HCT116 (cell line): ENCODE data around the gene ZNF341. TPM values are rescaled to one million over a fixed set of nuclear protein-coding genes. Genes with fewer than 3 reads are reported as not detected.

Experiments
- ATAC-seq: fragments of 200-7000 bp; cut with Tn5 transposase; 2 replicates; pipeline ENCODE4 v1.9.1; 2020; ENCODE audit warnings: mild to moderate bottlenecking, moderate library complexity
- BruUV-seq: library from RNA; stranded (reverse); fragments of 400-500 nt; replicated peaks from 2 replicates; lab custom pipeline; 2021; lab: Mats Ljungman, UMichigan
- CTCF ChIA-PET: fragments of 300-600 bp; sonication (Branson Sonifier 250); formaldehyde crosslinking; loops from one replicate; lab custom pipeline; 2021; ENCODE audit warnings: antibody characterized with exemption; lab: Charles Lee
- POLR2A ChIA-PET: fragments of 300-600, 350-600 bp; sonication (Branson Sonifier 250); formaldehyde crosslinking; loops from one replicate; lab custom pipeline; 2021; ENCODE audit warnings: antibody characterized with exemption; lab: Charles Lee
- RAD21 ChIA-PET, 2 experiments: fragments of 300-600 bp; sonication (Branson Sonifier 250); formaldehyde crosslinking; loops; one replicate each; lab custom pipeline; 2023; ENCODE audit warnings: low total read pairs in 2 of 2; ENCODE audit not compliant: uncharacterized antibody in 2 of 2, unreplicated experiment in 2 of 2, low non-redundant PET in 1 of 2; lab: Charles Lee
- DNase-seq: peaks from one replicate; pipeline ENCODE4 v3.0.0-alpha.2; 2010; ENCODE audit warnings: low read depth, low spot score
- H2AFZ ChIP-seq: fragments of 200-600 bp; shearing (Covaris generic), sonication (generic); 2 replicates; pipeline ENCODE4 v1.6.1; 2017; ENCODE audit warnings: low read depth, mixed run types, mixed read lengths, antibody characterized with exemption, low read length; ENCODE audit not compliant: poor library complexity, severe bottlenecking
- H3K27ac ChIP-seq: 2 replicates; pipeline ENCODE4 v1.5.1; 2012; ENCODE audit warnings: low read depth, low read length
- H3K27me3 ChIP-seq: fragments of 200-600 bp; sonication (generic); 2 replicates; pipeline ENCODE4 v1.6.1; 2016; ENCODE audit warnings: mixed run types, low read length, mixed read lengths; ENCODE audit not compliant: insufficient read depth
- H3K36me3 ChIP-seq, 2 experiments: fragments of 200-500 bp in 1 of 2; fragments of 200-600 bp in 1 of 2; sonication (Bioruptor generic) in 1 of 2; sonication (generic) in 1 of 2; 2 replicates each; pipeline versions ENCODE4 v1.5.1 to v1.6.1; 2014 to 2016; ENCODE audit warnings: low read length in 2 of 2, inconsistent platforms in 1 of 2, mixed read lengths in 1 of 2, mixed run types in 1 of 2; ENCODE audit not compliant: insufficient read depth in 2 of 2, control insufficient read depth in 1 of 2
- H3K4me1 ChIP-seq, 2 experiments: fragments of 200-600 bp in 1 of 2; sonication (generic) in 1 of 2; 2 replicates each; pipeline versions ENCODE4 v1.5.1 to v1.6.1; 2012 to 2017; ENCODE audit warnings: low read length in 2 of 2, inconsistent platforms in 1 of 2, mild to moderate bottlenecking in 1 of 2, mixed read lengths in 1 of 2, mixed run types in 1 of 2, moderate library complexity in 1 of 2; ENCODE audit not compliant: insufficient read depth in 2 of 2, control insufficient read depth in 1 of 2
- H3K4me2 ChIP-seq: fragments of 200-600 bp; sonication (generic); 2 replicates; pipeline ENCODE4 v1.6.1; 2017; ENCODE audit warnings: mixed run types, low read length, mixed read lengths
- H3K4me3 ChIP-seq, 2 experiments: fragments of 200-600 bp in 1 of 2; sonication (generic) in 1 of 2; replicated peaks in 1 of 2; 2 replicates each; pipeline ENCODE4 v1.5.1; 2011 to 2016; ENCODE audit warnings: low read length in 2 of 2, control low read depth in 1 of 2, low read depth in 1 of 2, mild to moderate bottlenecking in 1 of 2, mixed read lengths in 1 of 2, mixed run types in 1 of 2
- H3K79me2 ChIP-seq: fragments of 200-600 bp; sonication (generic); 2 replicates; pipeline ENCODE4 v1.6.1; 2017; ENCODE audit warnings: mild to moderate bottlenecking, mixed run types, low read length, moderate library complexity, mixed read lengths; ENCODE audit not compliant: insufficient read depth
- H3K9ac ChIP-seq: fragments of 200-600 bp; sonication (generic); 2 replicates; pipeline ENCODE4 v1.6.1; 2016; ENCODE audit warnings: low read length, mixed read lengths
- H3K9me2 ChIP-seq: fragments of 200-600 bp; sonication (generic), shearing (Covaris generic); 2 replicates; pipeline ENCODE4 v1.6.1; 2017; ENCODE audit warnings: mixed run types, mild to moderate bottlenecking, moderate library complexity; ENCODE audit not compliant: insufficient read depth
- H3K9me3 ChIP-seq, 2 experiments: fragments of 200-500 bp in 1 of 2; fragments of 200-600 bp in 1 of 2; sonication (Bioruptor generic) in 1 of 2; sonication (generic) in 1 of 2; 2 replicates each; pipeline ENCODE4 v1.6.1; 2014 to 2017; ENCODE audit warnings: low read length in 2 of 2, mixed read lengths in 2 of 2, inconsistent platforms in 1 of 2, low read depth in 1 of 2, mild to moderate bottlenecking in 1 of 2, mixed run types in 1 of 2, moderate library complexity in 1 of 2; ENCODE audit not compliant: control insufficient read depth in 1 of 2, insufficient read depth in 1 of 2
- H4K20me1 ChIP-seq: fragments of 200-600 bp; sonication (generic), shearing (Covaris generic); 2 replicates; pipeline ENCODE4 v1.6.1; 2017; ENCODE audit warnings: mixed run types, mild to moderate bottlenecking, moderate library complexity; ENCODE audit not compliant: insufficient read depth
- CBX3 ChIP-seq: IDR thresholded peaks from 2 replicates; pipeline ENCODE4 v1.6.1; 2012; ENCODE audit warnings: low read depth
- EGR1 ChIP-seq: IDR thresholded peaks from 2 replicates; pipeline ENCODE4 v1.6.1; 2012; ENCODE audit warnings: low read depth
- JUND ChIP-seq: IDR thresholded peaks from 2 replicates; pipeline ENCODE4 v1.6.1; 2012
- POLR2A ChIP-seq: IDR thresholded peaks from 2 replicates; pipeline ENCODE4 v1.7.0; 2011; ENCODE audit warnings: borderline replicate concordance; ENCODE audit not compliant: insufficient read depth, insufficient read length; ENCODE audit errors: extremely low read depth
- SP1 ChIP-seq: IDR thresholded peaks from 2 replicates; pipeline ENCODE4 v1.6.1; 2012; ENCODE audit warnings: low read depth
- SRF ChIP-seq: IDR thresholded peaks from 2 replicates; pipeline ENCODE4 v1.6.1; 2012; ENCODE audit warnings: low read depth
- YY1 ChIP-seq: IDR thresholded peaks from 2 replicates; pipeline ENCODE4 v1.6.1; 2011; ENCODE audit warnings: low read length, low read depth, moderate library complexity, mild to moderate bottlenecking; ENCODE audit not compliant: insufficient replicate concordance; ENCODE audit errors: extremely low read depth
- ZBTB33 ChIP-seq: IDR thresholded peaks from 2 replicates; pipeline ENCODE4 v1.6.1; 2011; ENCODE audit warnings: mild to moderate bottlenecking, low read length, moderate library complexity; ENCODE audit not compliant: insufficient replicate concordance; ENCODE audit errors: extremely low read depth
- ZNF274 ChIP-seq: fragments of 200-500 bp; sonication (Bioruptor generic); IDR thresholded peaks from 2 replicates; pipeline ENCODE4 v1.6.1; 2014; ENCODE audit warnings: mild to moderate bottlenecking, low read depth, low read length, inconsistent platforms
- intact Hi-C: fragments of 100-400 bp; cut with micrococcal nuclease; formaldehyde crosslinking; loops from 2 replicates; pipeline ENCODE4 v1.10.0; 2022
- total RNA-seq: library from RNA; stranded (reverse); gene quantifications from one replicate; pipeline ENCODE4 v1.2.1, GENCODE V29; 2021; ENCODE audit not compliant: unreplicated experiment
- TF ChIP-seq, protein P1 (sequence below): IDR thresholded peaks from 2 replicates; pipeline ENCODE4 v1.6.1; 2012; ENCODE audit warnings: low read depth
- TF ChIP-seq, protein P2 (sequence below), 3 experiments: fragments of 200-600 bp in 1 of 3; sonication (generic) in 1 of 3; IDR thresholded peaks in 2 of 3; conservative IDR thresholded peaks in 1 of 3; 2 replicates each; pipeline ENCODE4 v1.5.1; 2012 to 2017; ENCODE audit warnings: low read depth in 2 of 3, low read length in 2 of 3, antibody characterized with exemption in 1 of 3, borderline replicate concordance in 1 of 3, control low read depth in 1 of 3, mild to moderate bottlenecking in 1 of 3, mixed read lengths in 1 of 3, mixed run types in 1 of 3, moderate library complexity in 1 of 3; ENCODE audit not compliant: insufficient read depth in 1 of 3
- TF ChIP-seq, protein P3 (sequence below): IDR thresholded peaks from 2 replicates; pipeline ENCODE4 v1.6.1; 2012
- TF ChIP-seq, protein P4 (sequence below): IDR thresholded peaks from 2 replicates; pipeline ENCODE4 v1.6.1; 2012

The ZNF341 gene
- total RNA-seq, 1 experiment from 2014 or later = 4.9 TPM

- Histone ChIP-seq H3K4me2 (no peak overlapping the region), H3K79me2 (no peaks in the 10 kb centered on the region), H3K9me3 (no peaks in the 10 kb centered on the region), H2AFZ (no peak overlapping the region), H3K27ac (no peak overlapping the region), H3K4me3 (no peak overlapping the region), H3K27me3 (no peaks in the 10 kb centered on the region), H3K36me3 (no peaks in the 10 kb centered on the region), H3K9me2 (no peaks in the 10 kb centered on the region), H4K20me1 (no peaks in the 10 kb centered on the region), H3K9ac (no peak overlapping the region), H3K4me1 (peaks cover 0 to 6% of the 10 kb centered on the region in 2 experiments; a peak in 3 of 4 replicates)
- no peak for ATAC-seq
- BruUV-seq = no TSS peak
- ChIA-PET RAD21 (no interaction called here), CTCF (no interaction called here), POLR2A (no interaction called here)
- intact Hi-C loops = no loop called here
- TF ChIP-seq EGR1 = no peak
- TF ChIP-seq, protein P1, sequence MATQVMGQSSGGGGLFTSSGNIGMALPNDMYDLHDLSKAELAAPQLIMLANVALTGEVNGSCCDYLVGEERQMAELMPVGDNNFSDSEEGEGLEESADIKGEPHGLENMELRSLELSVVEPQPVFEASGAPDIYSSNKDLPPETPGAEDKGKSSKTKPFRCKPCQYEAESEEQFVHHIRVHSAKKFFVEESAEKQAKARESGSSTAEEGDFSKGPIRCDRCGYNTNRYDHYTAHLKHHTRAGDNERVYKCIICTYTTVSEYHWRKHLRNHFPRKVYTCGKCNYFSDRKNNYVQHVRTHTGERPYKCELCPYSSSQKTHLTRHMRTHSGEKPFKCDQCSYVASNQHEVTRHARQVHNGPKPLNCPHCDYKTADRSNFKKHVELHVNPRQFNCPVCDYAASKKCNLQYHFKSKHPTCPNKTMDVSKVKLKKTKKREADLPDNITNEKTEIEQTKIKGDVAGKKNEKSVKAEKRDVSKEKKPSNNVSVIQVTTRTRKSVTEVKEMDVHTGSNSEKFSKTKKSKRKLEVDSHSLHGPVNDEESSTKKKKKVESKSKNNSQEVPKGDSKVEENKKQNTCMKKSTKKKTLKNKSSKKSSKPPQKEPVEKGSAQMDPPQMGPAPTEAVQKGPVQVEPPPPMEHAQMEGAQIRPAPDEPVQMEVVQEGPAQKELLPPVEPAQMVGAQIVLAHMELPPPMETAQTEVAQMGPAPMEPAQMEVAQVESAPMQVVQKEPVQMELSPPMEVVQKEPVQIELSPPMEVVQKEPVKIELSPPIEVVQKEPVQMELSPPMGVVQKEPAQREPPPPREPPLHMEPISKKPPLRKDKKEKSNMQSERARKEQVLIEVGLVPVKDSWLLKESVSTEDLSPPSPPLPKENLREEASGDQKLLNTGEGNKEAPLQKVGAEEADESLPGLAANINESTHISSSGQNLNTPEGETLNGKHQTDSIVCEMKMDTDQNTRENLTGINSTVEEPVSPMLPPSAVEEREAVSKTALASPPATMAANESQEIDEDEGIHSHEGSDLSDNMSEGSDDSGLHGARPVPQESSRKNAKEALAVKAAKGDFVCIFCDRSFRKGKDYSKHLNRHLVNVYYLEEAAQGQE = no peak
- TF ChIP-seq SP1 = no peak
- TF ChIP-seq ZBTB33 = no peak
- TF ChIP-seq, protein P2, sequence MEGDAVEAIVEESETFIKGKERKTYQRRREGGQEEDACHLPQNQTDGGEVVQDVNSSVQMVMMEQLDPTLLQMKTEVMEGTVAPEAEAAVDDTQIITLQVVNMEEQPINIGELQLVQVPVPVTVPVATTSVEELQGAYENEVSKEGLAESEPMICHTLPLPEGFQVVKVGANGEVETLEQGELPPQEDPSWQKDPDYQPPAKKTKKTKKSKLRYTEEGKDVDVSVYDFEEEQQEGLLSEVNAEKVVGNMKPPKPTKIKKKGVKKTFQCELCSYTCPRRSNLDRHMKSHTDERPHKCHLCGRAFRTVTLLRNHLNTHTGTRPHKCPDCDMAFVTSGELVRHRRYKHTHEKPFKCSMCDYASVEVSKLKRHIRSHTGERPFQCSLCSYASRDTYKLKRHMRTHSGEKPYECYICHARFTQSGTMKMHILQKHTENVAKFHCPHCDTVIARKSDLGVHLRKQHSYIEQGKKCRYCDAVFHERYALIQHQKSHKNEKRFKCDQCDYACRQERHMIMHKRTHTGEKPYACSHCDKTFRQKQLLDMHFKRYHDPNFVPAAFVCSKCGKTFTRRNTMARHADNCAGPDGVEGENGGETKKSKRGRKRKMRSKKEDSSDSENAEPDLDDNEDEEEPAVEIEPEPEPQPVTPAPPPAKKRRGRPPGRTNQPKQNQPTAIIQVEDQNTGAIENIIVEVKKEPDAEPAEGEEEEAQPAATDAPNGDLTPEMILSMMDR (IDR thresholded peaks at IDR 0.05 in 2 of 3, conservative IDR thresholded peaks at IDR 0.05 in 1 of 3; ENCODE audit: borderline replicate concordance in 1 of 3, insufficient read depth in 1 of 3, low read depth in 2 of 3, low read length in 2 of 3) = no peak
- TF ChIP-seq, protein P3, sequence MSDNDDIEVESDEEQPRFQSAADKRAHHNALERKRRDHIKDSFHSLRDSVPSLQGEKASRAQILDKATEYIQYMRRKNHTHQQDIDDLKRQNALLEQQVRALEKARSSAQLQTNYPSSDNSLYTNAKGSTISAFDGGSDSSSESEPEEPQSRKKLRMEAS = no peak
- TF ChIP-seq CBX3 = no peak
- TF ChIP-seq, protein P4, sequence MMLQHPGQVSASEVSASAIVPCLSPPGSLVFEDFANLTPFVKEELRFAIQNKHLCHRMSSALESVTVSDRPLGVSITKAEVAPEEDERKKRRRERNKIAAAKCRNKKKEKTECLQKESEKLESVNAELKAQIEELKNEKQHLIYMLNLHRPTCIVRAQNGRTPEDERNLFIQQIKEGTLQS = no peak
- no peak for TF ChIP-seq ZNF274
- no peak for TF ChIP-seq POLR2A
- TF ChIP-seq SRF = no peak
- TF ChIP-seq JUND = no peak
- TF ChIP-seq YY1 = no peak
- DNase-seq = no peak
These were observed 30.0 kb upstream of the ZNF341 start for GRCh38 chr20:33701629-33702450.
